IPS DF 6.9 (cell line): Measurements from ENCODE around the gene ARIH1.
A peak's percentile ranks its signal among the peaks of the same experiment; 100 is the strongest.
"Not testable (repeated sequence)": the region's sequence is repeated elsewhere in the genome, so short reads cannot be mapped to it uniquely, and the experiment has no call there.

ENCODE experiments used
- DNase-seq: peaks from one replicate; pipeline ENCODE4 v3.0.0-alpha.2; 2013; ENCODE audit warnings: low read depth, low spot score
- H3K27ac ChIP-seq: one replicate; pipeline ENCODE4 v1.5.1; 2013; ENCODE audit warnings: low read length, control low read depth
- H3K27me3 ChIP-seq: 2 replicates; pipeline ENCODE4 v1.6.1; 2013; ENCODE audit warnings: mild to moderate bottlenecking, low read length; ENCODE audit not compliant: control insufficient read depth, insufficient read depth
- H3K36me3 ChIP-seq: 2 replicates; pipeline ENCODE4 v1.6.1; 2013; ENCODE audit warnings: low read length; ENCODE audit not compliant: control insufficient read depth, insufficient read depth
- H3K4me1 ChIP-seq: 2 replicates; pipeline ENCODE4 v1.6.1; 2013; ENCODE audit warnings: low read length; ENCODE audit not compliant: control insufficient read depth, insufficient read depth
- H3K4me3 ChIP-seq: 2 replicates; pipeline ENCODE4 v1.5.1; 2013; ENCODE audit warnings: mild to moderate bottlenecking, low read length
- H3K9me3 ChIP-seq: 2 replicates; pipeline ENCODE4 v1.6.1; 2013; ENCODE audit warnings: low read length, inconsistent platforms; ENCODE audit not compliant: control insufficient read depth, insufficient read depth
- WGBS: extraction: QIAGEN DNeasy Blood & Tissue Kit; methylation state at CpG from one replicate; pipeline ENCODE4 v1.1.7; 2013; ENCODE audit warnings: mixed read lengths, missing lambda C conversion rate; ENCODE audit not compliant: insufficient read length, insufficient coverage; 5-methylcytosine and 5-hydroxymethylcytosine counted together

Gene ARIH1

GRCh38 chr15:72464251-72464650, 9.9 kb upstream of the ARIH1 start:
- no peaks in the 10 kb centered on the region for H3K9me3 ChIP-seq
- DNase-seq: no peak
- no CpG with 5 or more reads among the region's 7 CpGs for WGBS

GRCh38 chr15:72468103-72468502, 6.0 kb upstream of the ARIH1 start:
- Histone ChIP-seq H3K9me3 (no peaks in the 10 kb centered on the region), H3K27ac (no peak overlapping the region), H3K4me3 (no peak overlapping the region), H3K36me3 (no peaks in the 10 kb centered on the region), H3K27me3 (no peaks in the 10 kb centered on the region), H3K4me1 (no peaks in the 10 kb centered on the region)
- no peak for DNase-seq
- WGBS: no CpG with 5 or more reads among the region's 3 CpGs

More at GRCh38 chr15:72464251-72464650, 9.9 kb upstream of the ARIH1 start:
- no peaks in the 10 kb centered on the region for H3K36me3 ChIP-seq
- no peaks in the 10 kb centered on the region for H3K27me3 ChIP-seq
- H3K27ac ChIP-seq: no peak overlapping the region
- no peak overlapping the region for H3K4me3 ChIP-seq
- H3K4me1 ChIP-seq: no peaks in the 10 kb centered on the region

- no peak for DNase-seq
- no peaks in the 10 kb centered on the region for H3K36me3 ChIP-seq
- no peaks in the 10 kb centered on the region for H3K4me1 ChIP-seq
- no peak overlapping the region for H3K27ac ChIP-seq
- peak overlapping the region; percentile 92; the same call in 1 of the 2 replicates for H3K4me3 ChIP-seq
- no CpG with 5 or more reads among the region's 4 CpGs for WGBS
- H3K27me3 ChIP-seq: no peaks in the 10 kb centered on the region
- H3K9me3 ChIP-seq: no peaks in the 10 kb centered on the region
These were observed 1.0 kb upstream of the ARIH1 start for GRCh38 chr15:72472992-72473610.

- H3K27ac ChIP-seq: no peak overlapping the region
- no peaks in the 10 kb centered on the region for H3K27me3 ChIP-seq
- no peak for DNase-seq
- H3K4me3 ChIP-seq: peak overlapping the region; percentile 92
- H3K9me3 ChIP-seq: no peaks in the 10 kb centered on the region
- no peaks in the 10 kb centered on the region for H3K4me1 ChIP-seq
- no peaks in the 10 kb centered on the region; the same call in 1 of the 2 replicates for H3K36me3 ChIP-seq
- WGBS: no CpG with 5 or more reads among the region's 67 CpGs
These were observed 359 bp downstream of the ARIH1 start for GRCh38 chr15:72474466-72474911.

- H3K27me3 ChIP-seq: no peaks in the 10 kb centered on the region
- H3K4me3 ChIP-seq: peak overlapping the region; percentile 92
- H3K9me3 ChIP-seq: no peaks in the 10 kb centered on the region
- no peak overlapping the region for H3K27ac ChIP-seq
- H3K36me3 ChIP-seq: no peaks in the 10 kb centered on the region; the same call in 1 of the 2 replicates
- no CpG with 5 or more reads among the region's 42 CpGs for WGBS
- DNase-seq: no peak
- no peaks in the 10 kb centered on the region for H3K4me1 ChIP-seq
These were observed 940 bp downstream of the ARIH1 start for GRCh38 chr15:72474912-72475628.

- H3K4me1 ChIP-seq: no peaks in the 10 kb centered on the region
- no peak overlapping the region for H3K27ac ChIP-seq
- peak overlapping the region; percentile 92; the same call in 1 of the 2 replicates for H3K4me3 ChIP-seq
- no CpG with 5 or more reads among the region's 2 CpGs for WGBS
- H3K27me3 ChIP-seq: no peaks in the 10 kb centered on the region
- no peaks in the 10 kb centered on the region for H3K9me3 ChIP-seq
- no peaks in the 10 kb centered on the region; the same call in 1 of the 2 replicates for H3K36me3 ChIP-seq
- DNase-seq: no peak
These were observed 1.5 kb downstream of the ARIH1 start for GRCh38 chr15:72475674-72476073.

- not testable (repeated sequence) for H3K36me3 ChIP-seq, H3K9me3 ChIP-seq, H3K4me3 ChIP-seq, H3K27ac ChIP-seq, H3K4me1 ChIP-seq, H3K27me3 ChIP-seq, DNase-seq
- no CpG with 5 or more reads among the region's 16 CpGs for WGBS
These were observed 2.2 kb downstream of the ARIH1 start for GRCh38 chr15:72476330-72476729.

- Histone ChIP-seq H3K9me3 (no peaks in the 10 kb centered on the region), H3K27me3 (no peaks in the 10 kb centered on the region), H3K4me3 (no peak overlapping the region), H3K36me3 (no peaks in the 10 kb centered on the region; the same call in 1 of the 2 replicates), H3K27ac (no peak overlapping the region), H3K4me1 (no peaks in the 10 kb centered on the region)
- 100% methylated on average over 1 of the region's 3 CpGs for WGBS
- DNase-seq: no peak
These were observed 7.0 kb downstream of the ARIH1 start for GRCh38 chr15:72481015-72481659.

- Histone ChIP-seq H3K36me3 (no peaks in the 10 kb centered on the region; the same call in 1 of the 2 replicates), H3K27ac (no peak overlapping the region), H3K4me1 (no peaks in the 10 kb centered on the region), H3K4me3 (no peak overlapping the region), H3K9me3 (no peaks in the 10 kb centered on the region), H3K27me3 (no peaks in the 10 kb centered on the region)
- no peak for DNase-seq
These were observed 8.1 kb downstream of the ARIH1 start for GRCh38 chr15:72482275-72482674.

GRCh38 chr15:72483279-72483678, 9.1 kb downstream of the ARIH1 start:
- no peak for DNase-seq
- Histone ChIP-seq H3K4me3 (no peak overlapping the region), H3K27me3 (no peaks in the 10 kb centered on the region), H3K9me3 (no peaks in the 10 kb centered on the region), H3K4me1 (no peaks in the 10 kb centered on the region), H3K27ac (no peak overlapping the region), H3K36me3 (no peaks in the 10 kb centered on the region; the same call in 1 of the 2 replicates)
- WGBS: no CpG with 5 or more reads among the region's 6 CpGs
